GM19351 (cell line): ENCODE results near the gene ANGPTL4.

Experiments
- ATAC-seq: cut with Tn5 transposase; IDR thresholded peaks from one replicate; pipeline ENCODE4 v1.9.1; 2021; ENCODE audit warnings: mild to moderate bottlenecking, moderate library complexity; ENCODE audit not compliant: unreplicated experiment

The ANGPTL4 gene

GRCh38 chr19:8387688-8388611, 24.0 kb downstream of the ANGPTL4 start:
- ATAC-seq, result no peak

- no peak for ATAC-seq
Measured at GRCh38 chr19:8388612-8388958, 24.6 kb downstream of the ANGPTL4 start.

- ATAC-seq, result peak; percentile 87
Measured at GRCh38 chr19:8389891-8390616, 26.1 kb downstream of the ANGPTL4 start, which contains the start of gene RAB11B. RAB11B (plus strand) TSS chr19:8390360; CDS start chr19:8390417, 57 bp downstream.

- peak; percentile 30 for ATAC-seq
Measured at GRCh38 chr19:8390617-8390981, 26.6 kb downstream of the ANGPTL4 start.

GRCh38 chr19:8391198-8392016, 27.5 kb downstream of the ANGPTL4 start:
- ATAC-seq, result no peak

- ATAC-seq, result no peak
Measured at GRCh38 chr19:8392017-8392591, 28.1 kb downstream of the ANGPTL4 start.

- ATAC-seq, result no peak
Measured at GRCh38 chr19:8393192-8393870, 29.4 kb downstream of the ANGPTL4 start.

- no peak for ATAC-seq
Measured at GRCh38 chr19:8393871-8394250, 29.9 kb downstream of the ANGPTL4 start.

- ATAC-seq, result no peak
Measured at GRCh38 chr19:8395621-8396082, 31.7 kb downstream of the ANGPTL4 start.

GRCh38 chr19:8396185-8396562, 32.2 kb downstream of the ANGPTL4 start:
- no peak for ATAC-seq

GRCh38 chr19:8396563-8397203, 32.7 kb downstream of the ANGPTL4 start:
- ATAC-seq, result no peak

GRCh38 chr19:8397271-8397670, 33.3 kb downstream of the ANGPTL4 start:
- ATAC-seq, result no peak

- ATAC-seq, result no peak
Measured at GRCh38 chr19:8397746-8398310, 33.9 kb downstream of the ANGPTL4 start.

- no peak for ATAC-seq
Measured at GRCh38 chr19:8398311-8398771, 34.4 kb downstream of the ANGPTL4 start.

GRCh38 chr19:8399681-8400188, 35.8 kb downstream of the ANGPTL4 start:
- ATAC-seq, result no peak

GRCh38 chr19:8401981-8402411, 38.0 kb downstream of the ANGPTL4 start:
- no peak for ATAC-seq

GRCh38 chr19:8403098-8403819, 39.3 kb downstream of the ANGPTL4 start:
- no peak for ATAC-seq

GRCh38 chr19:8403820-8404109, 39.8 kb downstream of the ANGPTL4 start:
- no peak for ATAC-seq
